Lower leg skin (tissue), 4 donors: ENCODE results near the gene RESP18. TPM values are rescaled to one million over a fixed set of nuclear protein-coding genes. Genes with fewer than 3 reads are reported as not detected.

Experiments used
- DNase-seq, 2 donors: peaks; one replicate each; pipeline ENCODE4 v3.0.0-alpha.2; 2019; ENCODE audit warnings: low spot score in 2 of 2
- H3K4me3 ChIP-seq: fragments of 200-600 bp; sonication (generic); 2 replicates; pipeline ENCODE4 v1.5.1; 2017; ENCODE audit warnings: mild to moderate bottlenecking, low read depth; ENCODE audit not compliant: poor library complexity, severe bottlenecking
- CTCF ChIP-seq, 3 donors: fragments of 450-650 bp; IDR thresholded peaks; one replicate each; pipeline ENCODE4 v1.5.1; 2016; ENCODE audit warnings: antibody characterized with exemption in 3 of 3, mild to moderate bottlenecking in 3 of 3, moderate library complexity in 2 of 3
- POLR2A ChIP-seq, 2 donors: fragments of 450-650 bp; IDR thresholded peaks; one replicate each; pipeline ENCODE4 v1.6.1; 2016 to 2017; ENCODE audit warnings: antibody characterized with exemption in 2 of 2, mild to moderate bottlenecking in 1 of 2, moderate library complexity in 1 of 2
- WGBS, 2 donors: methylation state at CpG; one replicate each; pipeline ENCODE4 v1.1.5; 2018; 5-methylcytosine and 5-hydroxymethylcytosine counted together
- intact Hi-C: fragments of 100-400 bp; cut with DNase I; formaldehyde crosslinking; loops from one replicate; pipeline ENCODE4 v1.15.0; 2023; ENCODE audit warnings: low total_unique reads
- total RNA-seq, 4 donors: library from RNA; depleted of rRNA; stranded (reverse); fragments of >200 nt; gene quantifications; one replicate each; pipeline ENCODE4 v1.1.0, GENCODE V29; 2016

Gene RESP18
- total RNA-seq: not detected

GRCh38 chr2:219332542-219332941 is at the start of gene RESP18:
Gene RESP18 (minus strand): TSS chr2:219332744.
- DNase-seq: no peak
- WGBS, 2 donors: 6 to 11% methylated on average over 23 to 24 of the region's 24 CpGs
- intact Hi-C loops: no loop called here
- no peak for TF ChIP-seq CTCF (IDR thresholded peaks at IDR 0.05)
- no peak for TF ChIP-seq POLR2A (IDR thresholded peaks at IDR 0.05)
- H3K4me3 ChIP-seq: no peak within 1 kb of the TSS

- H3K4me3 ChIP-seq: no peak overlapping the region
- intact Hi-C loops: no loop called here
- no peak for DNase-seq
- 88 to 90% methylated on average over 9 of the region's 9 CpGs for WGBS, 2 donors
- TF ChIP-seq CTCF (IDR thresholded peaks at IDR 0.05): no peak
- no peak for TF ChIP-seq POLR2A (IDR thresholded peaks at IDR 0.05)
Measured at GRCh38 chr2:219381448-219381847, 48.9 kb upstream of the RESP18 start.

- TF ChIP-seq POLR2A (IDR thresholded peaks at IDR 0.05) (no peak), CTCF (IDR thresholded peaks at IDR 0.05) (no peak)
- intact Hi-C loops: no loop called here
- no peak overlapping the region for H3K4me3 ChIP-seq
- no peak for DNase-seq
Measured at GRCh38 chr2:219380926-219381325, 48.4 kb upstream of the RESP18 start.

- intact Hi-C loops: no loop called here
- H3K4me3 ChIP-seq: no peak overlapping the region
- DNase-seq: no peak
- TF ChIP-seq CTCF (IDR thresholded peaks at IDR 0.05) (no peak), POLR2A (IDR thresholded peaks at IDR 0.05) (no peak)
- WGBS, 2 donors: 91 to 93% methylated on average over 13 of the region's 13 CpGs
Measured at GRCh38 chr2:219378163-219378851, 45.8 kb upstream of the RESP18 start.

GRCh38 chr2:219369447-219369861 is 36.9 kb upstream of the RESP18 start:
- intact Hi-C loops: no loop called here
- H3K4me3 ChIP-seq: no peak overlapping the region
- TF ChIP-seq CTCF (IDR thresholded peaks at IDR 0.05) (no peak), POLR2A (IDR thresholded peaks at IDR 0.05) (no peak)
- 17 to 31% methylated on average over 2 of the region's 2 CpGs for WGBS, 2 donors
- DNase-seq: peak in 1 of 2 donors; percentile 39

- peak in 1 of 2 donors; percentile 27 for DNase-seq
- TF ChIP-seq CTCF (IDR thresholded peaks at IDR 0.05): no peak
- no peak for TF ChIP-seq POLR2A (IDR thresholded peaks at IDR 0.05)
- H3K4me3 ChIP-seq: no peak overlapping the region
- WGBS, 2 donors: 8 to 23% methylated on average over 3 of the region's 3 CpGs
- intact Hi-C loops: no loop called here
Measured at GRCh38 chr2:219368690-219369191, 36.2 kb upstream of the RESP18 start.
